Activated CD8-positive, alpha-beta memory T cell treated with anti-CD3 and anti-CD28 coated beads, Interleukin-2, amount 10 ng/mL, durations not matched to agents 7 days and 5 days (primary cell): Measurements from ENCODE around the gene RGS9BP. TPM values are rescaled to one million over a fixed set of nuclear protein-coding genes. Genes with fewer than 3 reads are reported as not detected.
A peak's percentile ranks its signal among the peaks of the same experiment; 100 is the strongest.
"Not testable (repeated sequence)": the region's sequence is repeated elsewhere in the genome, so short reads cannot be mapped to it uniquely, and the experiment has no call there.

Source experiments
- ATAC-seq: fragments of 150-1000 bp; cut with Tn5 transposase; one replicate; pipeline ENCODE4 v1.10.0; 2021; ENCODE audit warnings: moderate library complexity
- CTCF ChIA-PET: fragments of 350-600 bp; sonication (Branson Sonifier 250); formaldehyde crosslinking; loops from one replicate; lab custom pipeline; 2021; ENCODE audit warnings: antibody characterized with exemption; lab: Charles Lee
- DNase-seq: peaks from one replicate; pipeline ENCODE4 v3.0.0-alpha.2; 2020
- H3K27ac Mint-ChIP-seq: one replicate; pipeline ENCODE4 v1.8.0; 2021; ENCODE audit warnings: mild to moderate bottlenecking, mixed read lengths
- H3K27me3 Mint-ChIP-seq: one replicate; pipeline ENCODE4 v1.8.0; 2021; ENCODE audit warnings: mixed read lengths
- H3K36me3 Mint-ChIP-seq: one replicate; pipeline ENCODE4 v1.8.0; 2021; ENCODE audit warnings: mild to moderate bottlenecking, mixed read lengths
- H3K4me1 Mint-ChIP-seq: one replicate; pipeline ENCODE4 v1.8.0; 2021; ENCODE audit warnings: mixed read lengths
- H3K4me3 Mint-ChIP-seq: one replicate; pipeline ENCODE4 v1.8.0; 2021; ENCODE audit warnings: mild to moderate bottlenecking, moderate library complexity, mixed read lengths
- H3K9me3 Mint-ChIP-seq: one replicate; pipeline ENCODE4 v1.8.0; 2022; ENCODE audit warnings: low read depth, mixed read lengths
- total RNA-seq, 2 experiments: library from RNA; stranded (reverse); gene quantifications; one replicate each; pipeline ENCODE4 v1.2.3, GENCODE V29; 2021

Gene RGS9BP, protein sequence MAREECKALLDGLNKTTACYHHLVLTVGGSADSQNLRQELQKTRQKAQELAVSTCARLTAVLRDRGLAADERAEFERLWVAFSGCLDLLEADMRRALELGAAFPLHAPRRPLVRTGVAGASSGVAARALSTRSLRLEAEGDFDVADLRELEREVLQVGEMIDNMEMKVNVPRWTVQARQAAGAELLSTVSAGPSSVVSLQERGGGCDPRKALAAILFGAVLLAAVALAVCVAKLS
- total RNA-seq = under 1 TPM; 0.28 to 0.79 TPM

DNA sequence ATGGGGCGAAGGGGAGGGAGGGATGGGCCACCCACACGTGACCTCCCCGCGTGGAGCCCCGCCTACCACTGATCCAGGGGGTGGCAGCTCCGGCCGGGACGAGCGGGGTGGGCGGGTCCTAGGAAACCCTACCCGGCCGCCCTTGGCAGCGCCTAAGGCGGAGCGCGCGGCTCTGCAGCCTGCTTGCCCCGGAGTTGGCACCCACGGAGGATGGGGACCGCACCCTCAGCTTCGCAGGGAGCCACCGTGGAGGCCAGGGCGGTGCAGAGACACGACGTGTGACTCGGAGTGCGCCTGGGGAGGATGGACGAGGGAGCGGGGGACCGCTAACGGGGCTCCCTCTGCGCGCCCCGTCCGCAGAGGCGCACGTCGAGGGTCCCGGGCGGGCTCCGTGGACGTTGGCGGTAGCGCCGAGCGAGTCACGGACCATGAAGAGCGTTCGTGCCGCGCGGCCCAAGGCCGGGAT lies at the start of gene RGS9BP:
Gene RGS9BP, plus strand, starts transcription at position 129 of the 466 bp plus-strand sequence. CDS start 416 bp downstream, outside the sequence.
- H3K4me3 Mint-ChIP-seq = peak within 1 kb of the TSS; percentile 73
- H3K27me3 Mint-ChIP-seq = peaks cover 20% of the 10 kb centered on the region
- DNase-seq (peak; percentile 81), ATAC-seq (peak; percentile 62)
- H3K9me3 Mint-ChIP-seq = no peaks in the 10 kb centered on the region
- H3K4me1 Mint-ChIP-seq = peaks cover 35% of the 10 kb centered on the region
- CTCF ChIA-PET = interaction anchor here (1.0 to 2.2 kb wide), 6 partner anchors 11 to 444 kb away, joined by 3 to 9 read pairs (median 4); no protein-coding TSS in a partner anchor
- peak within 1 kb of the TSS; percentile 64 for H3K27ac Mint-ChIP-seq
- peaks cover 4% of the 10 kb centered on the region for H3K36me3 Mint-ChIP-seq

DNA sequence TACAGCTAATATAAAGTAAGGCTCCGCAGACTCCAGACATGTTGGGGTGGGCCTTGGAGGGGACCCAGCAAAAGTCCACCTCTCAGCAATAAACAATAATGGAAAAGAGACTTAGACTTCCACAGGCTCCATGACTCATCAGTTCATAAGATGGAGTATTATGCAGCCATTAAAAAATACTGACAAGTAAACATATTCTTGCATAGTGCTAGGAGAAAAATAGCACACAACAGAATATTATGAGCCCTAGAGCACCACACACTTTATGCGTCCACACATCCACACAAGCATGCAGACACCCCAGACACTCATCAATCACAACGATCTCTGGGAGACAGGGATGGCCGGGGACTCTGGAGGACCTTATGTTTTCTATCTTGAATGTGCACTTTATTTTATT lies 48.7 kb upstream of the RGS9BP start:
- Mint-ChIP-seq H3K9me3 (no peaks in the 10 kb centered on the region), H3K27ac (no peak overlapping the region), H3K4me1 (no peaks in the 10 kb centered on the region), H3K4me3 (no peak overlapping the region), H3K27me3 (no peaks in the 10 kb centered on the region), H3K36me3 (peaks cover 16% of the 10 kb centered on the region)
- ATAC-seq (no peak), DNase-seq (no peak)
- CTCF ChIA-PET = no interaction called here

DNA sequence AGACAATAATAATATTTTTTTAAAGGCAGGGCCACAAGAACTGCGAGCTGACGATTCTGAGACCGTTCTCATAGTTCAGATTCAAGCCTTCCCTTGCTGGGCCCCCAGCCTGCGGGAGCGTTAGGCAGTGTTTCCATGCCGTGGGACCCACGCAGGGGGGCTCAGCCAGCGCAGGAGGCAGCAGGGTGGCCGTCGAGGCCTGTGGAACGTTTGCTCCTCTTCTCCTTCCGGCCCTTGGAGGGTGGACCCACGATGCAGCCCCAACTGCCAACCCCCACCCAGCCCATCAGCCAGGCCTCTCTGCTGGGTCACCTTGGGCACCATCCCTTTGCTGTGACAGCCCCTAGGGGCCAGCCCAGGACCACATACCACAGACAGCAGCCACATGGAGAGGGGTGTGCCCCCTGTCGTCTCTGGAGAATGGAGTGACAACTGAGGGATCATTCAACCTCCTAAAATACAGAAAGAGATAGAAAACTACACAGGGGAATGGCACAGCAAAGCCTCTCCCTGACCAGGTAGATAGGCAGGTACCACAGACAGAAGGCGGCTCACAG lies 47.9 kb upstream of the RGS9BP start:
- CTCF ChIA-PET = no interaction called here
- no peak overlapping the region for H3K4me3 Mint-ChIP-seq
- no peaks in the 10 kb centered on the region for H3K27me3 Mint-ChIP-seq
- H3K9me3 Mint-ChIP-seq = no peaks in the 10 kb centered on the region
- ATAC-seq = no peak
- no peak overlapping the region for H3K27ac Mint-ChIP-seq
- peaks cover 10% of the 10 kb centered on the region for H3K36me3 Mint-ChIP-seq
- no peak for DNase-seq
- no peaks in the 10 kb centered on the region for H3K4me1 Mint-ChIP-seq

DNA sequence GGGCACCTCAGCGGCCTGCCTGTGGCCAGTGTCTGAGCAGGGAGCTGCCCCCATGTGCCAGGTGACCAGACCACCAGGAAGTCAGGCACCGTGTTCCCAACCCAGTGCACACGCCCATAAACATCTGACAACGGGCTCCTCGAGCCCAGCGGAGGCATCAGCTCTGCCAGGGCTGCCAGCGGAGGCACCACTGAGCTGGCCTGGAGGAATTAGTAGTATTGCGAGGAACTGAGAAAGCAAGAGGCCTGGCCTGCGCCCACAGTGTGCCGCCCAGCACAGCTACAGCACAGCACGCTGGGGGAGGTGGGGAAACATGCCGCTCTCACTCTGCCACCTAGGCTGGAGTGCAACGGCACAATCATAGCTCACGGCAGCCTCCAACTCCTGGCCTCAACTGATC lies 45.3 kb upstream of the RGS9BP start:
- H3K27ac Mint-ChIP-seq = no peak overlapping the region
- ATAC-seq (no peak), DNase-seq (no peak)
- no peaks in the 10 kb centered on the region for H3K9me3 Mint-ChIP-seq
- no peaks in the 10 kb centered on the region for H3K27me3 Mint-ChIP-seq
- no peaks in the 10 kb centered on the region for H3K4me1 Mint-ChIP-seq
- CTCF ChIA-PET = no interaction called here
- no peak overlapping the region for H3K4me3 Mint-ChIP-seq
- peaks cover 3% of the 10 kb centered on the region for H3K36me3 Mint-ChIP-seq

DNA sequence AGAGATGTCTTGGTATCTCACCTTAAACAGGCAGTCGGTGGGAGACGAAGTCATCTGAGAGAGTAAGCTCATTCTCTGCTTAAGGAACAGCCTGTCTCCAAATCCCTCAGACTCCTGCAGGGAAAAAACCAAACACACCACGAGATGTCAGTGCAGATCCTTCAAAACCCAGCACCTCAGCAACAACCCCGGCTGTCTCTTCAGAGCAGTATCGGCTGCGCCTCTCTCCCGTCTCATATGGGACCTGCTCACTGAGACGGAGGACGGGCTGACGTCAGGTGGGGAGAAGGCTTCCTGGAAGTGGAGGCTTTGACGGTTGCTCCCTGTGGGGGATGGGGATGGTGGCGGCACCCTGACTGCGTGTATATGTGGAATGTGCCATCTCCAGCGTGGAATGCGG lies 44.3 kb upstream of the RGS9BP start:
- H3K27me3 Mint-ChIP-seq = no peaks in the 10 kb centered on the region
- H3K9me3 Mint-ChIP-seq = no peaks in the 10 kb centered on the region
- no peak overlapping the region for H3K27ac Mint-ChIP-seq
- no peak overlapping the region for H3K4me3 Mint-ChIP-seq
- ATAC-seq = no peak
- H3K36me3 Mint-ChIP-seq = peaks cover 3% of the 10 kb centered on the region
- no peaks in the 10 kb centered on the region for H3K4me1 Mint-ChIP-seq
- CTCF ChIA-PET = no interaction called here
- DNase-seq = no peak

DNA sequence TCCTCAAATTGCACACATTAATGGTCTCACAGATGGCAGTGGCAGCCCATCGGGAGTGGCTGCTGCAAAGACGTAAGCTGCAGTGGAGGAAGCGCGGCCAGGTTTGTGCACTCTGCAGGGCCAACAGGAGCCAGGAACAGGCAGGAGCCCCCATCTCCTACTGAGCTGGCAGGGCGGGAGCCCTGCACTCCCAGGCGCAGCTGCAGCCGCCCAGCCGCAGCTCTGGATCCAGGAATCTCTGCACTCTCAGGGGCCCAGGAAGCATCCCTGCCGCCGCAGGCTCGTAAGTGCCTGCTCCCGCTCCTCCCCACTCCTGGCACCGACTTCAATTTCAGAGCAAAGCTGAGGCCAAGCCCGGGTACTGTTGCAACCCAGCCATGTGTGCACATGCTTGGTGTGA lies 38.2 kb upstream of the RGS9BP start:
- CTCF ChIA-PET = no interaction called here

DNA sequence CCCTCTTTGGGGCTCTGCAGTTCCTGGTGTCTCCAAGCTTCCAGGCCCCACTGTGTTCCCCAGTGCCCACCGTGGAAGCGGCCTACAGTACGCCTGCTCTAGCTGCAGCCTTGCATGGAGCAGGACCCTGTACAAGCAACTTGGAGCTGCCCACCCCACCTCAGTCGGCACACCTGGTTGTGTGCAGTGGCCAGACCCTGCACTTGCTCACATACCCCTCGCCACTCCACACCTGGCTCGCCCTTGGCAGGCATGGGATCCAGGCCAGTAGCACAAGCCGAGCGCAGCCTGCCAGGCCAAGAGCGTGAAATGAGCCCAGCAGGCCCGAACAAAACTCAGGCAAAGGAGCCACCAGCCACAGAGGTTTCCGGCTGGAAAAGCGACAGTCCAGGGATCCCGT lies 37.0 kb upstream of the RGS9BP start:
- no peaks in the 10 kb centered on the region for H3K27me3 Mint-ChIP-seq
- CTCF ChIA-PET = no interaction called here
- peaks cover 16% of the 10 kb centered on the region for H3K4me1 Mint-ChIP-seq
- no peaks in the 10 kb centered on the region for H3K9me3 Mint-ChIP-seq
- no peak for ATAC-seq
- no peak overlapping the region for H3K4me3 Mint-ChIP-seq
- H3K36me3 Mint-ChIP-seq = peaks cover 44% of the 10 kb centered on the region
- H3K27ac Mint-ChIP-seq = no peak overlapping the region
- DNase-seq = no peak

More for the DNA sequence above, 38.2 kb upstream of the RGS9BP start:
- peaks cover 34% of the 10 kb centered on the region for H3K36me3 Mint-ChIP-seq
- no peaks in the 10 kb centered on the region for H3K9me3 Mint-ChIP-seq
- H3K27me3 Mint-ChIP-seq = no peaks in the 10 kb centered on the region
- H3K4me3 Mint-ChIP-seq = no peak overlapping the region
- ATAC-seq (no peak), DNase-seq (no peak)
- H3K27ac Mint-ChIP-seq = no peak overlapping the region
- H3K4me1 Mint-ChIP-seq = peaks cover 6% of the 10 kb centered on the region

DNA sequence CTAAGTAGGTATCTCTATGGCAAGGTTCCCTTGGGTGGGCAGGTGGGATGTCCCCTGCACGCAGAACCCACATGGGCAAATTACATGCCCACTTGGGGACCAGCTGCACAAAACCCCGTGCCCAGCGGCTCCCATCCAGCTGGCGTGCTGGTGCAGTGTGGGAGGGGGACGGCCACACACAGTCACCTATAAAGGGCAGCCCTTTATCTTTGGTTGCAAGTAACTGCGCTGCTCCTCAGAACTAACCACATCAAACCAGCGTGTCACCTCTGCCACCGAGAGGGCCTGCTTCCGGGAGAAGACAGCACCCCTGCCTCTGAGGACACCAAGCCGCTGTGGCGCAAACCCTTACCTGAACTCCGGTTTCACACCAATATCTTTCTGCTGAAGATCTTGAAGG lies 32.9 kb upstream of the RGS9BP start:
- CTCF ChIA-PET = no interaction called here
- Mint-ChIP-seq H3K4me3 (no peak overlapping the region), H3K27me3 (no peaks in the 10 kb centered on the region), H3K36me3 (peaks cover 57% of the 10 kb centered on the region), H3K9me3 (no peaks in the 10 kb centered on the region), H3K4me1 (peaks cover 42% of the 10 kb centered on the region), H3K27ac (peak overlapping the region; percentile 75)
- ATAC-seq (peak; percentile 71), DNase-seq (peak; percentile 80)

DNA sequence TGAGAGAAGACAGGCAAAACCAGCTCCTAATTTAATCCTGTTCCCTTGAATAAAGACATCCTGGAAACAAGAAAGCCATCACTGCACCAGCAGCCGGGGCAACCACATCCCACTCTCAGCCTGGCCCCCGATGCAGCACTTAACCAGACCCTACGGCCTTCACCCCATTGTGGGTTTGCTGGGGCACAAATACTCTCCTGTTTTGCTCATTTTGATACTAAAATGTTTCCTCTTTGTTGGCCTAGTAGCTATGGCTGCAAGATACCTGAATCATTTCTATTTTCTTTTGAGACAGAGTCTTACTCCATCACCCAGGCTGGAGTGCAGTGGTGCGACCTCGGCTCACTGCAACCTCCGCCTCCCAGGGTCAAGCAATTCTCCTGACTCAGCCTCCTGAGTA lies 29.1 kb upstream of the RGS9BP start:
- no peaks in the 10 kb centered on the region for H3K27me3 Mint-ChIP-seq
- CTCF ChIA-PET = interaction anchor here (1.1 to 1.9 kb wide), 2 partner anchors 22 to 46 kb away, joined by 3 to 5 read pairs; no protein-coding TSS in a partner anchor
- H3K4me3 Mint-ChIP-seq = peak overlapping the region; percentile 42
- peaks cover 49% of the 10 kb centered on the region for H3K4me1 Mint-ChIP-seq
- H3K27ac Mint-ChIP-seq = peak overlapping the region; percentile 80
- H3K9me3 Mint-ChIP-seq = no peaks in the 10 kb centered on the region
- DNase-seq (peak; percentile 82), ATAC-seq (peak; percentile 67)
- peaks cover 46% of the 10 kb centered on the region for H3K36me3 Mint-ChIP-seq

DNA sequence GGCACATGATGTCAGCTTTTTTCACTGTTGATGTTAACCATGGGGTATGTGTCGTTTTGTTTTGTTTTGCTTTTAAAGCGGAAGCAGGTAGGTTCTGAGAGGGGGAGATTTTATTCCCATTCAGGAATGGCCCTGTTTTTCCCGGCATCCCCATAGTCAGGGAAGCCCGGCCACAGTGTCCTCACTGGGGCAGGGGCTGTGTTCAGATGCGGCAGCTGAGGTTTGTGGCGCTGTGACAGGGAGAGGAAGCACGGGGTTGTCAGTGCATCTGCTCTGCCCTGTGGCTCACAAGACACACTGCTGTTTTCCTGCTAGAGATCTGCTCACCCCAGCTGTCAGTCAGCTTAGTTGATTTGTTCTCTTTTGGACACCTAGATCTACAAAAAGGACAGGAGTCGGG lies 28.3 kb upstream of the RGS9BP start:
- peaks cover 44% of the 10 kb centered on the region for H3K4me1 Mint-ChIP-seq
- peak overlapping the region; percentile 80 for H3K27ac Mint-ChIP-seq
- H3K36me3 Mint-ChIP-seq = peaks cover 41% of the 10 kb centered on the region
- DNase-seq (peak; percentile 59), ATAC-seq (peak; percentile 40)
- H3K9me3 Mint-ChIP-seq = no peaks in the 10 kb centered on the region
- no peaks in the 10 kb centered on the region for H3K27me3 Mint-ChIP-seq
- CTCF ChIA-PET = interaction anchor here (1.1 to 1.9 kb wide), 2 partner anchors 21 to 47 kb away, joined by 3 to 5 read pairs; no protein-coding TSS in a partner anchor
- no peak overlapping the region for H3K4me3 Mint-ChIP-seq

DNA sequence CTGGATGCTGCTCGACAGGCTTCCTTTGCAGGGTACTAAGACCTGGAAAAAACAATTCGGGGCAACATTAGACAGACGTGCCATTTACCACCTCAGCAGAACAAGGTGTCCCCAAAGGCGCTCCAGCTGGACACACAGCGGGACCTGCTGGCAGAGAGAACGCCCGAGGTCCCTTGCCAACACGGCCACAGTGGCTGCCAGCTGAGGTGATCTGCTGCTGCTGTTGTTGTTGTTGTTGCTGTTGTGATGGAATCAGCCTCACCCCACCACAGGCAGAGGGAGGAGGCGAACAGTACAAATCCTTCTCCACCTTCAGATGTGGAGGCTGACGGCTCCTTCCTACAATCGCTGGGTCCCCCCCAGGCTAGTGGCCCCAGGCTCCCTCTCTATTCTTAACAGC lies 25.9 kb upstream of the RGS9BP start:
- Mint-ChIP-seq H3K9me3 (no peaks in the 10 kb centered on the region), H3K27me3 (no peaks in the 10 kb centered on the region), H3K27ac (no peak overlapping the region), H3K4me1 (peaks cover 25% of the 10 kb centered on the region), H3K36me3 (peaks cover 25% of the 10 kb centered on the region), H3K4me3 (no peak overlapping the region)
- no peak for ATAC-seq
- CTCF ChIA-PET = no interaction called here
- no peak for DNase-seq

DNA sequence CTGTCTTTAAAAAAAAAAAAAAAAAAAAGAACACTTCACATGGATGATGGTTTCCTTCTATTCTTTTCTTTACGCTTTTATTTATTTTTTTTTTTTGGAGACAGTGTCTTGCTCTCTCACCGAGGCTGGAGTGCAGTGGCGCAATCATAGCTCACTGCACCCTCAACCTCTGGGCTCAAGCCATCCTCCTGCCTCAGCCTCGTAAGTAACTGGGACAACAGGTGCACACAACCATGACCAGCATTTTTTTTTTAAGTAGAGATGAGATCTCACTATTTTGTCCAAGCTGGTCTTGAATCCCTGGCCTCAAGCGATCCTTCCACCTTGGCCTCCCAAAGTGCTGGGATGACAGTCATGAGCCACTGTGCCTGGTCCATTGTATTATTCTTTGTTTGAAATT lies 25.0 kb upstream of the RGS9BP start:
- Mint-ChIP-seq H3K36me3 (peaks cover 25% of the 10 kb centered on the region), H3K4me1 (peaks cover 25% of the 10 kb centered on the region), H3K4me3 (no peak overlapping the region), H3K9me3 (no peaks in the 10 kb centered on the region), H3K27me3 (no peaks in the 10 kb centered on the region), H3K27ac (no peak overlapping the region)
- ATAC-seq = no peak
- DNase-seq = no peak
- CTCF ChIA-PET = interaction anchor here (0.6 kb wide), 1 partner anchor 508 kb away, joined by 3 read pairs; no protein-coding TSS in a partner anchor

DNA sequence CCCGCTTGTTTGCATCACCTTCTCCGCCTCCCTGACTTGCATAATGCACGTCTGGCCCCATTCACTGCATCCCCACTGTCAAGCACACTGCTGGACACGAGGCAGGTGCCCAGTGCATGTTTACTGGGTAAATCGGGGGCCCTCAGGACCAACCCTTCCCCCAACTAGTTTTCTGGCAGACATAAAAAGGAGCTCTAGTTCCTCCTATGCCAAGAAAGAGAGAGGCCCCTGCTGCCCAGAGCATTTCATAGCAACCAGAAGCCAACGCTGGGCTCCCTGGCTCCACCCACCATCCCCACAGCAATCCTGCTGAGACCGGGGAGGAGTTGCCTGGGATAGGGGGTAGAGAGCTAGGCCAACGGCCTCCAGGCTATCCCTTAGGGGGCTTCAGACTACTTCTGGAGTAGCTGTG lies 23.9 kb upstream of the RGS9BP start:
- peaks cover 17% of the 10 kb centered on the region for H3K4me1 Mint-ChIP-seq
- no peaks in the 10 kb centered on the region for H3K9me3 Mint-ChIP-seq
- H3K27ac Mint-ChIP-seq = no peak overlapping the region
- H3K4me3 Mint-ChIP-seq = no peak overlapping the region
- DNase-seq (no peak), ATAC-seq (no peak)
- no peaks in the 10 kb centered on the region for H3K27me3 Mint-ChIP-seq
- H3K36me3 Mint-ChIP-seq = peaks cover 21% of the 10 kb centered on the region
- CTCF ChIA-PET = no interaction called here

DNA sequence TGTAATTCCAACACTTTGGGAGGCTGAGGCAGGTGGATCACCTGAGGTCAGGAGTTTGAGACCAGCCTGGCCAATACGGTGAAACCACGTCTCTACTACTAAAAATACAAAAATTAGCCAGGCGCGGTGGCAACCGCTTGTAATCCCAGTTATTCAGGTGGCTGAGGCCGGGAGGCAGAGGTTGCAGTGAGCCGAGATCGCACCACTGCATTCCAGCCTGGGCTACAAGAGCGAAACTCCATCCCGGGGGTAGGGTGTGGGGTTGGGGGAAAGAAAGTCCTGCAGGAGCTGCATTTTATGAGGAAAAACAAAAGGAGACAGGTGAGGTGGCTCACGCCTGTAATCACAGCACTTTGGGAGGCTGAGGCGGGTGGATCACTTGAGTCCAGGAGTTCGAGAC lies 23.3 kb upstream of the RGS9BP start:
- H3K27ac Mint-ChIP-seq, DNase-seq, ATAC-seq, H3K9me3 Mint-ChIP-seq, H3K4me3 Mint-ChIP-seq, CTCF ChIA-PET, H3K27me3 Mint-ChIP-seq: not testable (repeated sequence)
- peaks cover 16% of the 10 kb centered on the region for H3K36me3 Mint-ChIP-seq
- peaks cover 11% of the 10 kb centered on the region for H3K4me1 Mint-ChIP-seq
